DMS153 treated with DMSO at 0.1 percent for 48 hours (cell line): ENCODE measurements around the gene P4HA2.
A peak's percentile ranks its signal among the peaks of the same experiment; 100 is the strongest.

ENCODE experiments used
- DNase-seq: peaks from one replicate; lab custom pipeline; 2025; ENCODE audit not compliant: unreplicated experiment; lab: John Stamatoyannopoulos, UW

Gene P4HA2

DNA sequence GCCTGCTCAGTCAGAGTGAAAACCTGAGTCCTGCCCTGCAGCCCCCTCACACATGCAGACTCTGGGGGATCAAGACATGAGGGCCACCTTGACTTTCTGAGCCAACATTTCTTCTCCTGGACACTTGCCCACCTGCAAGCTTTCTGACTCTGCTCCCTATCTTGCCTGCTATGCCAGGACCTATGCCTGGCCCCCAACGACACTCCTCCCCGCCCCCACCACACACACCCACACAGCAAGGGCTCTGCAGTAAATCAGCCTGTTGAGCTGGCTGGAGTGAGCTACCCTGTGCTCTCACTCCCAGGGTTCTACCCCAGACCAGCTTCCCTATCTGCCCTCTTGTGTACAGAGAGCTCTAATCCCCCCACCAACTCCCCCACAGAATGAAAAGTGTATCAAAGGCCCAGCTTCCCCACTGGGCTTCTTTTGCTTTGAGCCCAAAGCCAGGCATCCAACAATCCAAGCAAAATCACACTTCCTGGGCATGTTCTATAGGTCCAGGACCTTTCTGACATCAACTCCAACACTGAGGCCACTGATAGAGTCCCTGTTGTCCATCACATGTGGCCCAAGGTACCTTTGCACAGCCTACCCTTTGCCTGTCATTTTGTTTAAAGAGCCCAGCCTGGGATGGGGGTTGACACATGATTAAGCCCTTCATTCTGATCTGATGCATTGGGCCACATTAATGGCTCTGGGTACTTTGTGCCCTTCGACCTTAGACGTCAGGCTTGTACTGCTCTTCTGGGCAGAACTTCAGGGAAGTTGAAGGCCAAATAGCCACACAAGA, 37.1 kb upstream of the P4HA2 start:
- no peak for DNase-seq

DNA sequence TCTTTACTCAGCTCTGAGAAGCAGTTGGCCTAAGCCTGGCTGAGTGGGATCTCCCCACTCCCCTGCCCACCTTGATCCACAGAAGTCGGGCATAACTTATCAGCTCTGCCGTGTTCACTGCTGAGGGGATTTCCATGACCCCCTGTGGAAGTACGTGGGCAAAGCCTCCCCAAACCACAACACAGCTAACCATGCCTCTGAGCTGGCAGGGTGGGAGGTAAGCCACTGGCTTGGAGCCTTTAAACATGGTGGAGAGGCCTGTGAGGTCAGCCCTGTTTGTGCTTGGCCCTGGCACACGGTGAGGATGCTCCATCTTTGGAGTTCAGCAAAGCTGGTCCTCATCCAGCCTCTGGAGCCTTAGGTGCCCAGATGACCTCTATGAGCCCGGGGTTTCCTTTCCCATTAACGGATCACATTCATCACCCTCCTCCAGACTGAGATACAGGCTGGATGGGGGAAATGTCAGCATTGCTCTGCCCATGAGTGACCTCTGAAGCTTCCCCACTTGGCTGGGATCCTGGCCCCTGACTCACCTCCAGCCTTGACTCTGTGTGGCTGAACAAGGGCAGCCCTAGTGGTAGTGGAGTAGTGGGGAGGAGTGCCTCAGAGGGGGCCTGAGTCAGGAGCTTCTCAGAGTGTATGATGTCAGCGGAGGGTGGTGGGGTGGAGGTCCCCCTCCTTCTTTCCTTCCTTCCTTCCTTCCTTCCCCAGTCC, 36.1 kb upstream of the P4HA2 start:
- no peak for DNase-seq

DNA sequence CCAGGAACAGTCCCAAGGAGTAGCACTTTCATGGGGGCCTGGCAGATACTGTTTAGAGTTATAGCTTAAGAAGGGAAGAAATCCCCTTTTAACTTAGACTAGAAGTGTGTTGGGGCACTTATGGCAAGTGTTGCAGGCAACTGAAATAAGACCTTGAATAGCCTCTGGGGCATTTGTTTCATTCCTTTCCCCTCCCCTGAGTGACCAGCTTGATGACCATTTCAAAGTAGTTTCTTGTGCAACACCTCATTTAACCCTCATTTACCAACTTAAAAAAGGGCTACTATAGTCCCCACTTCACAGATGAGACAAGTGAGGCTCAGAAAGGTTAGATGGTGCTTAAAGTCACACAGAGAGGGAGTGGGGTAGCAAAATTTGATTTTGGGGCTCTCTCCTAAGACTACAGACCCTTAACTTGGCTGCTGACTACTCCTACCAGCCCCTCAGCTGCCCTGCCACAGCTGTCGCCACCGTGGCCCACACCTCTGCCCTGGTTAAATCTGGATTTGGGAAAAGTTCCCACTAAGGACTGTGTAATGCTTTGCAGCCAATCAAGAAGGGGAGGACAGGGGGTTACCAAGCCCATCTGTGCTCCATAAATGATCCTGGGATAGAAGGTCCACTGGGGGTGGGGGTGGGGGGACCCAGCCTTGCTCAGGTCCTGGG, 35.4 kb upstream of the P4HA2 start:
- no peak for DNase-seq

DNA sequence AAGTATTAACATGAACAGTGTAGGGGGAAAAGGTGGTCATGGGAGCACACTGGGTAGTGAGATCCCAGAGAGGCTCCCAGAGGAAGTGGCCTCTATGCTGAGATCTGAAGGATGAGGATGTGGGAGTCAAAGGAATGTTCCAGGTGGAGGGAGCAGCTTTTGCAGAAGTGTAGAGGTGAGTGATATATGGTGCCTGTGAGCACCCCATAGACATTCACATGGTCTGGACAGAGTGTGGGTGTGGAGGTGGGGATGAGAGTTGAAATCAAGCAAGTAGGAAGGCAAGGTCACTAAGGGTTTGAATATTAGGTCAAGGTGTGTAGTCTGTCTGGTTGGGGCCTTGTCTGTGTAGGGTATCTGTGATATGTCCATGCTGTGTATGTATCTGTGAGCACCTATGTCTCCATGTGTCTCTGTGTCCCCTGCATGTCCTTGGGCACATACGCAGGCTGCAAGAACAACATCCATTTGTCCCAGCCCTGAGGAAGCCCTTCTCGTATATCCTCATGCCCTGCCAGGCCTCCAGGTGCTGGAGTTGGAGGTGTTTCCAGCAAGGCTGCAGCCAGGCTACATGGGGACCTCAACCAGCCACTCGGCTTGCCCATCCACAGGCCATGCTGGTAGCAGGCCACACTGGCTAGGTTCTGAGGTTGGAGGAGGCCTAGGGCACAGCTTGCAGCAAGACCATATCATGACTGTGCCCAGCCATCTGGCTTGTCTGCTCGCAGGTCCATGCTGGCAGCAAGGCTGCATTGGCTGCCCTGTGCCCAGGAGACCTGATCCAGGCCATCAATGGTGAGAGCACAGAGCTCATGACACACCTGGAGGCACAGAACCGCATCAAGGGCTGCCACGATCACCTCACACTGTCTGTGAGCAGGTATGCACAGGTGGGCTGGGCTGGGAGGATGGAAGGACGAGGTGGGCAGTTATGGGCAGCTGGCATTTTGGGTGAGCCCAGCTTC, 34.5 kb upstream of the P4HA2 start:
- no peak for DNase-seq

DNA sequence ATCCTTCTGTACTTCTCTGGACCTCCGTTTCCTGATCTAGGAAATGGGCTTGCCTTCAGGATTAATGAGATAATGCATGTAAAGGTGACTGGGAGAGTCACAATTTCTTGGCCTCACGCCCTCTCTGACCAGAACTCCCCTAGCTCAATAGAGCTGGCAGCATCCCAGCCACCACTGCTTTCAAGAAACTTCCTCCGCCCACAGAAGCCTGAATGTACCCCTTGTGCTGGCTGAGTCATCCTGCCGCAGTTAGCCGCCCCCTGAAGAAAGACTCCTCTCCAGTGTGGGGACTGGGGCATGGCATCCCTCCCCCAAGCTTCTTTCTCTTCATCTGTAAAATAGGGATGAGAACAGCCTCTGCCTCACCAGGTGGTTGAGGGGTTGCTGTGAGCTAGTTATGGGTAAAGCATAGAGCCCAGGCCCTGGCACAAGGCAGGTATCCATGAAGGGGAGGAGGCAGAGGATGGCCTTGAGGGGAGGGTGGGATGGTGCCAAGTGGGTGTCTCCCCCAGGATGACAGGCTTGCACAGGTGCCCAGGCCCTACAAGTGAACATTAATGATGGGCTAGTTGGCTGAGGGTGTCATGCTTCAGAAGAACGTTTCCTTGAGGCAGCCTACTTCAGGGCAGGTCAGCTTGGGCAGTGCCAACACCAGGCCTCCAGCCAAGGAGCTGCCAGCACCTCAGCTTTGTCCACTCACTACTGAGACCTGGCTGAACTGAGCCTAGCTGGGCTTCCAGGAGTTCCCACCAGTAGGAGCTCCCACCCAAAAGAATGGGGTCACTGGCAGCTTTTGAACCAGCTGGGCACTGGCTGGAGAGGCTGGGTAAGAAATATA, 33.3 kb upstream of the P4HA2 start:
- no peak for DNase-seq

DNA sequence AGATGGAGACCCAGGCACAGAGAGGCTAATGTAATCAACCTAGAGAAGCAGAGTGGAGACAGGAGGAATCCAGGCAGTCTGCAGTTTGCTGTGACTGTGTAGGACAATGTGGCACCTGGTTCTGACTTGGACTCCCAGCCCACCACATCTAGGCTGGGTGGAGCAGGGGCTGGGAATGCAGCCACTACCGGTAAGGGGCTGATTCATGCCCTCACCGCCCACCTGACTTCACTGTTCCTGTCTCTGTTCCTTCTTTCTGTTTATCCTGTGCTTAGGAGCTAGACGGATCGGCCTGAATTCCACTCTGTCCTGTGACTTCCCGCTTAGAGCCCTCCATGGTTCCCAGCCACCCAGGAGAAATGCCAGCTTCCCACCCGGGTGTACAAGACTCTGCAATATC, 32.4 kb upstream of the P4HA2 start:
- DNase-seq = no peak

DNA sequence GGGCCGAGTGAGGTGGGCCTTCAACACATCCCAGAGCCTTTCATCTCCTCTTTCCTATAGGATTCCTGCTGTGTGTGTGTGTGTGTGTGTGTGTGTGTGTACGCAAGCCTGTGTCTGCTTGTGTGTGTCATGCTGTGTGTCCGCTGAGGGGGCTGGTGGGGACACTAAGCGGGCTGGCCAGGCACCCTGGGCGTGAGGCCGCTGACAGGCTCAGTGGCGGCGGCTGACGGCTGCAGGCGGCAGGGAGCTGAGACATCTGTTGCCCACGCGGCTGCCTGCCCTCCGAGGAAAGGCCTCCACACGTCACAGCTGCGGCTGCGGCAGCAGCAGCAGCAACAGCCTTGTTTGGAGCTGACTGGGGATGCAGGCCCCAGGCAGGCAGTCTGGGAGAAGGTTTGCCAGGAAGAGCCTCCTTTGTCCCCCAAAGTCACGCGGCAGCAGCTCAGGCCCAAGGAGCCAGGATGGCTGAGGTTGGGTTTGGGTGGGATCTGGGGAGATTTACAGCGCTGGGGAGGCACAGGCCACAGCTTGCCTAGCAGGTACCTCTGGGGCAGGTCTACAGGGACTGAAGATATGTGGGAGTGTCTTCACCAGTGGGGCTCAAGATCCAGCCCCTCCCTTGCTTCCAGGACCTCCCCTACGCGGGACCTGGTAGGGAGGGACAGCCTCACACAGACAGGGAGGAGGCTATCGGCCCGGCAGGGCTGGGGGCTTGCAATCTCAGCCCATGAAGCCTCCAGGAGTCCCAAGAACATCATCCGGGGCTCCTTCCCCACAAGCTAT, 31.6 kb upstream of the P4HA2 start:
- no peak for DNase-seq

DNA sequence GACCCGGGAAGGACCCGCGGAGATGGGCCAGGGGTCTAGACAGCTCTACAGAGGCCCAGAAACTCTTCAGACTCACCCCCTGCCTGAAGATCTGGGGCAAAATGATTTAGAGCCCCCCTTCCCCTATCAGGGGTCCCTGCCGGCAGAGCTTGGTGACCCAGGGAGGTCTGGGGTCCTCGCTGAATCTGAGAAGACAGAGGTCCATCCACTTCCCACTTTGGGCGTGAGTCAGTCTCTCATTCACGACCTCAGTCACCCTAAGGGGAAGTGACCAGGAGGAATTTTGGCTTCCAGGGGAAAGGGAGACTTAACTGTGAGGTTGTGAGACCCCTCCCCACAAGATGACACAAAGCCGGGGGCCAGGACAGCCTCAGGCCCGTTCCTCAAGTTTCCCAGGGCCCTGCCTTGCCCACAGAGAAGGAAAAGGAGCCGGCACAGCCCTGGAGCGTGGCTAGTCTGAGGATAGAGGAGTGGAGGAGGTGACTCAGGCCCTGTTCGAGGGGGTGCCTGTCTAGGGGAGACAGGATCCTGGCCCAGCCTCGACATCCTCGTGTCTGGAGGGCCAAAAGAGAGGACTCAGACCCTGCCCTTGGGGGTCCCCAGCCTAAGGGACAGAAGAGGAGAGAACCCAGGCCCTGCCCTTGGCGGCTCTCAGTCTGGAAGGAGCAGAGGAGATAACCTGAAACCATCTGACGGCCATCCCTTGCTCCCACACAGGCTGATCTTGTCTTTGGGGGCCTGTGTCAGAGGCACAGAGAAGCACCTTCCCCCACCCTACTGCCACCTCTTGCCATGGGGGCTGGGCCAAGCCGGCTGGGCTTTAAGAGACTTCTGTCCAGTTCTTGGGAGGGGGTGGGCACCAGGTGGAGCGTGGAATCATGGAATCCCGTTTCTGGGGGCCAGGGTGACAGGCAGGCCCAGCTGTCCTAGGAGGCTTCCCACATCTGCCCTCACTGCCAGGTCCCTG, 30.7 kb upstream of the P4HA2 start:
- no peak for DNase-seq

DNA sequence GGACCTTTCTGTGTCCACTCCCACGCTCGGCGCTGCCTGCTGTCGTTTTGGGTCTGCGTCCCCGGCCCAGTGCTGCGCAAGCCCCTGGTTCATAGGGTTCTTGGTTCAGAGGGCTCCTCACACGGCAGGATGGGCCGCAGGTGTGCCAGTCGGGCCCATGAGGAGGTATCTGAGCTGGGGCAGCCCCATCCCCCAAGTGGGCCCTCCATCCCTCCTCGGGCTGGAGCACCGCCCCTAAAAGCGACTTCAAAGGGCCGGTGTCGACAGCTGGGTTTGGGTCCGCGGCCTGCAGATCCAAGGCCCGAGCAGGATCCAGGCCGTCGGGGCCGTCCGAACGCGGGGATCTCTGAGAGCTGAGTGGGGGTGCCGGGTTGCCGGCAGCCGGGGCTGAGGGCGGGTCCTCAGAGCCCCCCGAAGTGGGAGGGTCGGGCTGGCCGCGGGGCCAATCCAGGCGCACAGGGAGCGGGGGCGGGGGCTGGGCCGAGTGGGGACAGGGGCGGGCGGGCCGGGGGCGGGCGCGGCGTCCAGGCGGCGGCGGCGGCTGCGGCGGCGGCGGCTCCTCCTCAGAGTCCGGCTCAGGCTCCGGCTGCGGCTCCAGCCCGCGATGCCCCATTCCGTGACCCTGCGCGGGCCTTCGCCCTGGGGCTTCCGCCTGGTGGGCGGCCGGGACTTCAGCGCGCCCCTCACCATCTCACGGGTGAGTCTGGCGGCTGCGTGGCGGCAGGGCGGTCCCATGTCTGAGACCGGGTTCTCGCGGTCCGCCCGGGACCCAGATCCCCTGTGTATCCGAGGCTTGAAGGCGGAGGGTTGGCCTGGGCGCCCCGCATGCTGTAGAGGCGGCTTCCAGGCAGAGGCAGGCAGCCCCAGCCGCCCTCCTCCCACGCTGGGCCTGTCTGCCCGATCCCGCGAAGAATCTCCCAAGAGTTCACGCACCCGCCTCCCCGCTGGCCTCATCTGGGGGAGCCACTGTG, 29.8 kb upstream of the P4HA2 start, which contains the start of gene PDLIM4:
TSS of gene PDLIM4 (plus strand) at position 566 of the 971 bp plus-strand sequence. CDS start at position 605, 39 bp downstream.
- DNase-seq = no peak

DNA sequence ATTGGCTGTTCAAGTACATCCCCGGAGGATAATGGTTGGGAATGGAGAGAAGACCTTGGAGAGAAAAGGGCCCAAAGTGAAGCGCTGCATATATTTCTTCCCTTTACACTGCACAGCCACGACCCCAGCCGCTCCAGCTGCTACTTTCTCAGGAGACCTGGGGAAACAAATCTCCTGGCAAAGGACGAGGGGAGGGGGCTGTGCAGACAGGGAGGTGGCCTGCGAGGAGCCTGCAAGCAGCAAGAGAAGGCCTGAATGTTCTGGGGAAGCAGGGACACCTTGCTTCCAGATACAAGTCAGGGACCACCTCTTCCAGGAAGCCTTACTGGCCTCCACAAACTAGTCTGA, 29.1 kb upstream of the P4HA2 start:
- DNase-seq = no peak

DNA sequence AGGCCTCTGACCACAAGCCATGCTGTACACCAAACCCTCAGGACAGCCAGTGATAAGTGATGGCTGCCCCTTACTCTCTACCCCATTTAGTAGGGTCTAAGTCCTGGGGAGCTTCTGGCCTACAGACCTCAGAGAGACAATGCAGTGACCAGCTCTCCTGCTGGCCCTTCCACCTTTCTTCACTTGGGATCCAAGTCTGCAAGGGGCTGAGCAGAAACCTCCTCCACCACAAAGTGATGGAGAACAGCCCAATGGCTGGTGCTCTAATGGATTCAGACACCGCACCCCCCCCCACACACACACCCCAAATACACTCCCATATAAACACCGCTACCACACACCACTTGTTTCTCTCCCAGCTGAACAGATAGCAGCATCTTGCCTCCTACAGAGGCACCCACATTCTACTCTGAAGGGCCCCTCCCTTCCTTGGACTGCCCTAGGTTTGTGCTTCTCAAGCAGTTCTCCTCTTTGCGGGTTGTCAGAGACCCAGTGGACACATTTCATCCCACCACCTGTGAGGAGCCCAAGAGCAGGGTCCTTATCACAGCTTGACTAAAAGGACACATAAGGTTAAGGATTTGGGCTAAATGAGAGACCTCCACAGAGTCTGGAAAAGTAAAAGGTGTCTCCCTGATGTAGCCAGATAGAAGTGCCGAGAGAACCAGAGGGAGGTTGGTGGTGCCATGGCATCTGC, 28.6 kb upstream of the P4HA2 start:
- DNase-seq = no peak

DNA sequence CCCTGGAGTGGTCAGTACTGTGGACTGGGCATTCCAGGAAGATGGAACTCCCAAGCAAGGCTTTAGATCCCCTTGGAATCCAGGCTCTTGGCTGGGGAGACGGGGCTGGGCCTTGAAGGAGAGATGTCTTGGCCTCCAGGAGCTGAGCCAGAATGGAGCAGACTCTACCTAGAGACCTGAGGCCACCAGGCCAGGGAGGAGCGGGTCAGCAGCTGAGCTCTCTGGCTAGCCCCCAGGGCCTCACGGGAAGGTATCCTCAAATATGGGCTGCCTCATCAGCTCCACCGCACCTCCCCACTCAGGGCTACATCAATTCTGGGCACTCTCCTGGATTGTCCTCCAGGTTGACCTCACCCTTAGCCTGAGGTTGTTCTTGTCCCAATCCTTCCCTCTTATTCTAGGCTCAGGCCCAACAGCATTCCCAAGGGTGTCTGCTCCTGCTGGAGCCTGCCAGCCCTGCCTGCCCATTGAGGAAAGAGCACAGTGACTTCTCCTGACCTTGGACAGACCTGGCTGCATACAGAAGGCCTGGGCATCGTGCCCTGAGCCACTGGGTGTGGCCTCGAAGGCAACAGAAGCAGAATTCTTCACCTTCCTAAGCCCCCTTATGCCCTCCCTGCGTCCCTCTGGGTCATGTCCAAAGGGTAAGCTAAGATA, 26.8 kb upstream of the P4HA2 start:
- DNase-seq = no peak

DNA sequence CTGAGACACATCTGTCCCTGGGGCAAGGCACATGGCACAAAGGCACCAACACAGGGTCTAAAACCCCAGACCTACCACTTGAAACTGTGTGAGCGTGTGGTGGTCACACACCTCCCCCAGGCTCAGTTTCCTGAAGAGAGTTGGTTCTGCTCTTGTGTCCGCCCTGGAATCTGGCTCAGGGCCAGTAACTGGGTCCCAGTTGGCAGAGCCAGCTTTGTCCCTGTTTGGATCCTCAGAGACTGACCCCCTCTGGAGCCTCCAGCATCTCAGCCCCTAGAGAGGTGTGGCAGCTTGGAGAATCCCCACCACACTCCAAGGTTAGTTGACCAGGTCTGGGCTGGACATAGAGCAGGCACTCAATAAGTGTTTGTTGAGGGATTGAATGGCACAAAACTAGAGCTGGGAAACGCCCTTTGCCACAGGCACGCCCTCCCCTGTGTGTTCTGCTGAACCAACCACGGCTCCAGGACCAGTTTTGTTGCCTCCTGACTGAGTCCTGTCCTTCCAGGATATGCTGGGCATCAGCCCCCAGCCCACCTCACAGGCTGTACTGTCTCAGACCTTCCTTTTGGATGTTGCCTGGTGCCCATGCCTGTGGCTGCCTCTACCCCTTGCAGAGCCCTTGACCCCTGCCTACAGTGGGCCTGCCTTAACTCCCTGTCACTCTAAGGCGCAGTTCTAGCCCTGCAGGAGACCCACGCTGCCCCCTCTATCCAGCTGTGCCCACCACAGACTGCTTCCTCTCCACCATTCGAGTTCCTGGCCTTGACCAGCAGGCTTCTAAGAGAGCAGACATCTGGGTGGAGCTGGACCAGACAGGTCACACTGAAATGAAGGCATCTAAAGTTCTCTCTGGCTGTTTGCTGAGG, 26.0 kb upstream of the P4HA2 start:
- no peak for DNase-seq

DNA sequence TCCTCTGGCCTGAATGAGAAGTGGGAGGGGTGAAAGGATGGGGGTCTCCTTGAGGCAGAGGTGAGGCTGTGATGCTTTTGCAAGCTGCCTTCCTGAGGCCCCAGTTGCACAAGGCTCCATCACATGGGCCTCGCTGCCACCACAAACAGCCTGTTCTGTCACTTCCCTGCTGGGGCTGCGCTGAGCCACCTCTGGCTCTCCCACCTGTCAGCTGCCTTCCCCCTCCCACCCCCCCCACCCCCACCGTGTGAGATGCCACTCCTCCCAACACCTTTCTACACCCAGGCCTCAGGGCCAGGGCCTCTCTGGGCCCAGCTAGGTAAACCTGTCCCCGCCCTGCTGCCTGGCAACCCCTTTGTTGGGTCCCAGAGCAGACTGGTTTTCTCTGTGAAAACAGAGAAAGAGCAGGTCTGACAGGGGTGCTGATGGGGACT, 25.4 kb upstream of the P4HA2 start:
- DNase-seq = peak; percentile 14

DNA sequence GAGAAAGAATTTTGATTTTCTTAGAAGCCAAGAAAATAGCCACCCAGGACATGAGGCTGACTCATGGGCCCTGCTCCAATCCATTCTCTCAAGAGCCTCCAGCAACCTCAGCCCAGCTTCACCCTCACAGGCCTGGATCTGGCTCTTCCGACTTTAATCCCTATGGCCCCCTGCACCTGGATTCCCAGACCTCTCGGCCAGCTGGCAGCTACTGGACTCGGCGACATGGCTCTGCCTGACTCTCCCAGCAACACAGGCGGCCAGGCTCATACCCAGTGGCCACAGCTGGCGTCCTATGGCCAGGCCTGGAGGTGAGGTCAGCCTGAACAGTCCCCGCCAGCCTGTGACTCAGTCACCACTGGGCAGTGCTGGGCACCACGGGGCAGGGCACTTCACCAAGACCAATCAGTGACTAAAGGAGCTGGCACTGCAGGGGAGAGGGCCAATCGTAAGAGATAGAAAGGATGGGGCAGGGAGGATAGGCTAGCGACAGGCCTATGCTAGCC, 23.6 kb upstream of the P4HA2 start:
- DNase-seq = no peak
